Right cardiac atrium (tissue), 5 donors: ENCODE measurements around the gene CEP170B. TPM values are rescaled to one million over a fixed set of nuclear protein-coding genes. Genes with fewer than 3 reads are reported as not detected.
"Not testable (repeated sequence)": the region's sequence is repeated elsewhere in the genome, so short reads cannot be mapped to it uniquely, and the experiment has no call there.

ENCODE experiments used
- ATAC-seq, 2 donors: fragments of 200-7000 bp; cut with Tn5 transposase; one replicate each; pipeline versions ENCODE4 v1.8.0 to v1.9.1; 2020; ENCODE audit warnings: moderate library complexity in 2 of 2, mild to moderate bottlenecking in 1 of 2
- DNase-seq, 3 donors: peaks; one replicate each; pipeline ENCODE4 v3.0.0-alpha.2; 2020
- H3K27ac ChIP-seq: one replicate; pipeline ENCODE4 v1.5.1; 2013; ENCODE audit warnings: mild to moderate bottlenecking, low read length, control low read depth, moderate library complexity
- H3K27me3 ChIP-seq: one replicate; pipeline ENCODE4 v1.6.1; 2013; ENCODE audit not compliant: control insufficient read depth, insufficient read depth
- H3K4me1 ChIP-seq: one replicate; pipeline ENCODE4 v1.6.1; 2013; ENCODE audit warnings: low read length; ENCODE audit not compliant: control insufficient read depth, insufficient read depth
- H3K4me3 ChIP-seq: one replicate; pipeline ENCODE4 v1.5.1; 2013; ENCODE audit warnings: low read length, control low read depth
- H3K9me3 ChIP-seq: one replicate; pipeline ENCODE4 v1.6.1; 2013; ENCODE audit warnings: low read length; ENCODE audit not compliant: control insufficient read depth
- WGBS: extraction: QIAGEN DNeasy Blood & Tissue Kit; methylation state at CpG from one replicate; pipeline ENCODE4 v1.1.7; 2013; 5-methylcytosine and 5-hydroxymethylcytosine counted together
- intact Hi-C, 4 donors: fragments of 100-400 bp; cut with DNase I; formaldehyde crosslinking; loops; one replicate each; pipeline versions ENCODE4 v1.11.0 to v1.14.0; 2022 to 2023
- polyA plus RNA-seq: library from polyadenylated mRNA; stranded (reverse); fragments of 200-250 nt; gene quantifications from one replicate; pipeline ENCODE4 v1.2.3, GENCODE V29; 2013
- total RNA-seq, 4 donors: library from RNA; stranded (reverse); fragmentation: NEBNext Ultra II Directional; extraction: Animal tissue kit (Norgen Biotek cat#: 25700); gene quantifications; one replicate each; pipeline ENCODE4 v1.2.1, GENCODE V29; 2021
- donor health status: healthy with polysubstance abuse.
- donor health status: DM: no; HTN: yes; CAD: no.
- donor health status: DM: no; HTN: no; CAD: no.
- donor health status: DM: no; HTN: yes; CAD: no; lungs with severe emphysema.
- donor health status: DM: yes; HTN: yes; CAD: no.

The CEP170B gene
- total and polyA plus RNA-seq, 5 donors: 8.4 to 19.1 (median 11.5) TPM

DNA sequence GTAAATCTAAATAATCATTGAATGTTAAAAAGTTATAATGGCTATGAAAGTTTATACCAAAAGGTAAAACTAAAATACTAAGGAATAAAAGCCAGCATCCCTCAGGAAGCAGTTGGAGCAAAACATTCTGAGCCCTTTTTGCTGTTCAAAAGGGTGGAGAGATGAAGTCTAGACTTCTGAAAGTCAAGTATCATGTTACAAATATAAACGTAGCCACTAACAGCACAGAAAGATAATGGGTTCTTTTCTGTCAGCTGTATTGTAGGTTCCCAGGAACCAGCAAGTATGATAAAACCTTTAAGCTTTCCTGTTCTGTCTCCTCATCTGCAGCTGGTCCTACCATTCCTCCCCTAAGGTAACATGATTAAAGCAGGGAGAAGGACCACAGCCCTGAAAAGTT, 43.2 kb downstream of the CEP170B start:
- H3K27ac ChIP-seq: no peak overlapping the region
- no peaks in the 10 kb centered on the region for H3K27me3 ChIP-seq
- no peak overlapping the region for H3K4me3 ChIP-seq
- no peak for ATAC-seq
- WGBS: 4% methylated on average over 1 of the region's 1 CpG
- H3K4me1 ChIP-seq: no peaks in the 10 kb centered on the region
- DNase-seq: no peak
- intact Hi-C loops: no loop called here
- H3K9me3 ChIP-seq: peaks cover 3% of the 10 kb centered on the region

DNA sequence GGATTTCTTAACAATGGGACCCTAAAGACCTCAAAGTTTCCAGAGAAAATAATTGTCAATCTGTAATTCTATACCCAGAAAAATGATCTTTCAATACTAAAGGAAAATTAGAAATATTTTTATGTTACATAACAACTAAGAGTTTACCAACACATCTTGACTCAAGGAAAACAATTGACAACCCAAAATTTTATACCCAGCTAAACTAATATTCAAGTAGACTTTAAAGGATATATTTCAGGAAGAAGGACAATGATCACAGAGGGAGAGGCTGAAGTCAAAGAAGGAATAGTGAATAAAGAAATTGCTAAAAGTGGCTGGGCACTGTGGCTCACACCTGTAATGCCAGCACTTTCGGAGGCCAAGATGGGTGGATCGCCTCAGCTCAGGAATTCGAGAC, 47.0 kb downstream of the CEP170B start:
- Histone ChIP-seq H3K27ac (no peak overlapping the region), H3K27me3 (no peaks in the 10 kb centered on the region), H3K4me3 (no peak overlapping the region), H3K4me1 (no peaks in the 10 kb centered on the region), H3K9me3 (peaks cover 3% of the 10 kb centered on the region)
- 88% methylated on average over 3 of the region's 3 CpGs for WGBS
- ATAC-seq: no peak
- no peak for DNase-seq
- intact Hi-C loops: no loop called here

DNA sequence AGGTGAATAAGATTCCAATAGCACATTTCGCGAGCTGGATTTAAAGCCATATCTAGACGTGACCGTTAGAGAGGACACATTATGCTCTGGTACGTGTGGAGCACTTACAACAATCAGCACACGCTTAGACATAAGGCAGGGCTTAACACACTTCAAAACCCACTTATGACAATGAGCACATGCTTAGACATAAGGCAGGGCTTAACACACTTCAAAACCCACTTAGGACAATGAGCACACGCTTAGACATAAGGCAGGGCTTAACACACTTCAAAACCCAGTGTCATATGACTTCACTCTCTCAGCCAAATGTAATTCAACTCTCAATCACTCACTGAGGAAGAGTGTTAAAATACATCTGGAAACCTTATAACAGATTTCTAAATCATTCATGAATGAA, 48.4 kb downstream of the CEP170B start:
- intact Hi-C loops: no loop called here
- peaks cover 3% of the 10 kb centered on the region for H3K9me3 ChIP-seq
- H3K27ac ChIP-seq: no peak overlapping the region
- no peak for ATAC-seq
- no peak for DNase-seq
- H3K4me3 ChIP-seq: no peak overlapping the region
- 73% methylated on average over 7 of the region's 7 CpGs for WGBS
- no peaks in the 10 kb centered on the region for H3K27me3 ChIP-seq
- no peaks in the 10 kb centered on the region for H3K4me1 ChIP-seq

DNA sequence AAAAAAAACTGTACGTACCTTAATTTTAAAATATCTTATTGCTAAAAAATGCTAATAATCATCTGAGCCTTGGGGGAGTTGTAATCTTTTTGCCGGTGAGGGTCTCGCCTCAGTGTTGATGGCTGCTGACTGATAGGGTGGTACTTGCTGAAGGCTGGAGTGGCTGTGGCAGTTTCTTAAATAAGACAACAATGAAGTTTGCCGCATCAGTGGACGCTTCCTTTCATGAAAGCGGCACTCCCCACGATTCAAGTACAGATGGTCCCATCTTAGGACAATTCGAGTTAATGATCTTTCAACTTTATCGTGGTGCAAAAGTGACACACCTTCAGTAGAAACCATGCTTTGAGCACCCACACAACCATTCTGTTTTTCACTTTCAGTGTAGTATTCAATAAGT, 52.0 kb downstream of the CEP170B start:
- ATAC-seq (no peak), DNase-seq (no peak)
- Histone ChIP-seq H3K4me3 (no peak overlapping the region), H3K27me3 (no peaks in the 10 kb centered on the region), H3K4me1 (no peaks in the 10 kb centered on the region), H3K9me3 (peaks cover 3% of the 10 kb centered on the region), H3K27ac (no peak overlapping the region)
- 68% methylated on average over 9 of the region's 9 CpGs for WGBS
- intact Hi-C loops: no loop called here

DNA sequence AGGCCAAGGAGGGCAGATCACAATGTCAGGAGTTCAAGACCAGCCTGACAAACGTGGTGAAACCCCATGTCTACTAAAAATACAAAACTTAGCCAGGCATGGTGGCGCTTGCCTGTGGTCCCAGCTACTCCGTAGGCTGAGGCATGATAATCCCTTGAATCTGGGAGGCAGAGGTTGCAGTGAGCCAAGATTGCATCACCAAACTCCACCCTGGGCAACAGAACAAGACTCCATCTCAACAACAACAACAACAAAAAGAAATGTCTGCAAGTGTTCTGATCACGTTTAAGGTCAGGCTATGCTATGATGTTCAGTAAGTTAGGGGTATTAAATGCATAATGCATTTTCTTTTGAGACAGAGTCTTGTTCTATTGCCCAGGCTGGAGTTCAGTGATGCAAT, 52.9 kb downstream of the CEP170B start:
- WGBS: 64% methylated on average over 4 of the region's 4 CpGs
- Histone ChIP-seq H3K27ac (no peak overlapping the region), H3K9me3 (no peaks in the 10 kb centered on the region), H3K27me3 (no peaks in the 10 kb centered on the region), H3K4me3 (no peak overlapping the region), H3K4me1 (no peaks in the 10 kb centered on the region)
- DNase-seq (no peak), ATAC-seq (no peak)
- intact Hi-C loops: no loop called here

DNA sequence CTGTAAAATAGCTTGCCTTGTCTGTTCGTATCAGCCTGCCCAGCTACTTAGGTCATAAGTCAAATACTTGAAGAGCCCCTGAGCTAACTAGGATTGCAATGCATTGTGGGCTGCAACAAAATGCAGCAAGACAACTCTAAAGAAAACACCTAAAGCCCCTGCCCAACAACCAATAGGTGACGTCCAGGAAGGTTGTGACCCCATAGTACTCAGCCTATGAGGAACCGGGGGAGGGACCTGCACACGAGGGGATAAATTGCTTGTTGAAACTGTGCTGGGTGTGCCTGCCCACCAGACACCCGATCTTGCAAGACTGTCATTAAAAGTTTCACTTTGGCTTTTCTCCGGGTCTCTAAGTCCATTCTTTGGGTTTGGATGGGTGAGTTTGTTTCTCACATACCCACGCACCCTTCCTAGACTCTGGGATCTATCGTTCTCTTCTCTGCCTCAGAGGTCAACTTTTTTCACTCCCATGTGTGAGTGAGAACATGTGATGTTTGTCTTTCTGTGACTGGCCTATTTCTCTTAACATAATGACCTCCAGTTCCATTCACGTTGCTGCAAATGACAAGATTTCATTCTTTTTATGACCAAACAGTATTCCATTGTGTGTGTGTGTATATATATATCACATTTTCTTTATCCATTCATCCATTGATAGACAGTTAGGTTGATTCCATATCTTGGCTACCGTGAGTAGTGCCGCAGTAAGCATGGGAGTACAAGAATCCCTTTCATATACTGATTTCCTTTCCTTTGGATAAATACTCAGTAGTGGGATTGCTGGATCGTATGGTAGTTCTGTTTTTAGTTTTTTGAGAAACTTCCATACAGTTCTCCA, 54.3 kb downstream of the CEP170B start:
- H3K27me3 ChIP-seq, ATAC-seq, intact Hi-C loops, DNase-seq, H3K9me3 ChIP-seq, H3K4me1 ChIP-seq, H3K4me3 ChIP-seq, H3K27ac ChIP-seq: not testable (repeated sequence)
- 70% methylated on average over 12 of the region's 12 CpGs for WGBS

DNA sequence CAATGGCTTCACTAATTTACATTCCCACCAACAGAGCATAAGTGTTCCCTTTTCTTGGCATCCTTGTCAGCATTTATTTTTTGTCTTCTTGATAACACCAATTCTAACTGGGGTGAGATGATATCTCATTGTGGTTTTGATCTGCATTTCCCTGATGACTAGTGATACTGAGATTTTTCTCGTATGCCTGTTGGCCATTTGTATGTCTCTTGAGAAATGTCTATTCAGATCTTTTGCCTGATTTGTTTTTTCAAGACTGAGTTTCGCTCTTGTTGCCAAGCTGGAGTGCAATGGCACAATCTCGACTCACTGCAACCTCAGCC, 54.9 kb downstream of the CEP170B start:
- no peak for DNase-seq
- no peak overlapping the region for H3K27ac ChIP-seq
- no peaks in the 10 kb centered on the region for H3K27me3 ChIP-seq
- H3K4me3 ChIP-seq: no peak overlapping the region
- intact Hi-C loops: no loop called here
- H3K9me3 ChIP-seq: no peaks in the 10 kb centered on the region
- H3K4me1 ChIP-seq: no peaks in the 10 kb centered on the region
- ATAC-seq: no peak
- 55% methylated on average over 3 of the region's 3 CpGs for WGBS

DNA sequence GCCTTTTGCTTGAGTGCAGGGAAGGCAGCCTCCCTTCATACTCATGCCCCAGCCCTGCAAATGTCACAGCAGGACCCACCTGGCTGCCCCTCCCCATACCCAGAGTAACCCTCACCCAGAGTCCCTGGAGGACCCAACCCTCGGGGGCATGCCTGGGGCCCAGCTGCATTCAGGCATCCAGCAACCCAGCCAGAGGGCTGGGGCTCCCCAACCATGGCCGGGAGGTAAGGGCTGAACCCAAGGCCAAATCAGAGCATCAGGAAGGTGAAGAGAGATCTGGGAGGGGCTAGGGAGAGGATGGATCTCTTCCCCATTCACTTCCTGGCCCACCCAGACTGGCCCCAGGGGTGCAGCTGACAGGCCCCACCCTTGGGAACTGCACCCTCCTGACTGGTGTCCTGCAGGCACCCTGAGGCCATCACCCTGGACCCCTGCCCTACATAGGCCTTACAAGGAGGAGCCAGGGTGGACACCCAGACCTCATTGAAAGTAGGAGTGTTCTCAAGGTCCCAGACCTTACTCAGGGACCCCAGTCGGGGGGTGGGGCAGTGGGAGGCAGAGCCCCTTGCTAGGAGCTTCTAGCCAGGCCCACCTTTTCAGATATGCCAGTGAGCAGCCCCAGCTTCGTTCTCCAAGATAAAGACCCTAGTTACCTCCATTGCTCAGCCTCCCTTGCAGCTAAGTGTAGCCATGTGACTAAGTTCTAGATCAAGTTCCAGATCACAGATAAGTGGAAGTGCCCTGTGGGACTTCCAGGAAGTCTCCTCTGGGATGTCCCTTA, 58.8 kb downstream of the CEP170B start:
- ATAC-seq (no peak), DNase-seq (no peak)
- H3K27ac ChIP-seq: no peak overlapping the region
- H3K27me3 ChIP-seq: no peaks in the 10 kb centered on the region
- WGBS: 91% methylated on average over 4 of the region's 4 CpGs
- intact Hi-C loops: no loop called here
- H3K9me3 ChIP-seq: no peaks in the 10 kb centered on the region
- H3K4me1 ChIP-seq: no peaks in the 10 kb centered on the region
- no peak overlapping the region for H3K4me3 ChIP-seq

DNA sequence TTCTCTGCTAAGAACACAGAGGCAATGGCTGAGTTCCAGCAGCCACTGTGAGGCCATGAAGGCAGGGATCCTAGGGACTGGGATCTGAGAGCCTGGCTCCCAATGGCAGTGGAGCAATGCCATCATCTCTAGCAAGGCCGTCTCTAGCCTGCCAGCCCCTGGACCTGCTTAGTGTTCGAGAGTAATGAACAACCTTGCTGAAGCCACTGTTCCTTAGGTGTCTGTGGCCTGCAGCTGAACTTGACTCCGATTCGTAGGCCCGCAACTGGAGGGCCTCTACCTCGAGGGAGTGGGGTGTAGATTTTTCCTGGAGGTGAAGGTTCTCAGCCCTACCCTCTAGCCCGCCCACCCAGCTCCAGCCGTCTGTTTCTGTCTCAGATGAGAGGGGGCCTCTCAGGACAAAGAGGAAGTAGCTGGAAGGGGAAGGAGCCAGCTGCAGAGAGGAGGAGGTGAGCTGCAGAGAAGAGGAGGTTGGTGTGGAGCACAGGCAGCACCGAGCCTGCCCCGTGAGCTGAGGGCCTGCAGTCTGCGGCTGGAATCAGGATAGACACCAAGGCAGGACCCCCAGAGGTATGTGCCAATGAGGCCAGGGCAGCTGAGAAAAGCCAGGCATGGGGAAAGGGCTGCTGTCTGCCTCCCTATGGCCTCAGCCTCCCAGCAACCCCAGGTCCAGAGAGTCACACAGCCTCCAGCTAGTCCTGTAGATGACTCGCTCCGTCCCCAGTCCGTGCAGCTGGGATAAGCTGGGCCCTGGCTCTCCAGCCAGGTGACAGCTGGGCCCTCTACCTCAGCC, 59.5 kb downstream of the CEP170B start, which contains the start of gene PLD4:
Gene PLD4, plus strand, starts transcription at position 459 of the 793 bp plus-strand sequence. CDS start 2,262 bp downstream, outside the sequence.
- Histone ChIP-seq H3K9me3 (no peaks in the 10 kb centered on the region), H3K4me3 (no peak within 1 kb of the TSS), H3K27ac (no peak within 1 kb of the TSS), H3K27me3 (no peaks in the 10 kb centered on the region), H3K4me1 (no peaks in the 10 kb centered on the region)
- no peak for DNase-seq
- 77% methylated on average over 14 of the region's 14 CpGs for WGBS
- intact Hi-C loops: no loop called here
- no peak for ATAC-seq

DNA sequence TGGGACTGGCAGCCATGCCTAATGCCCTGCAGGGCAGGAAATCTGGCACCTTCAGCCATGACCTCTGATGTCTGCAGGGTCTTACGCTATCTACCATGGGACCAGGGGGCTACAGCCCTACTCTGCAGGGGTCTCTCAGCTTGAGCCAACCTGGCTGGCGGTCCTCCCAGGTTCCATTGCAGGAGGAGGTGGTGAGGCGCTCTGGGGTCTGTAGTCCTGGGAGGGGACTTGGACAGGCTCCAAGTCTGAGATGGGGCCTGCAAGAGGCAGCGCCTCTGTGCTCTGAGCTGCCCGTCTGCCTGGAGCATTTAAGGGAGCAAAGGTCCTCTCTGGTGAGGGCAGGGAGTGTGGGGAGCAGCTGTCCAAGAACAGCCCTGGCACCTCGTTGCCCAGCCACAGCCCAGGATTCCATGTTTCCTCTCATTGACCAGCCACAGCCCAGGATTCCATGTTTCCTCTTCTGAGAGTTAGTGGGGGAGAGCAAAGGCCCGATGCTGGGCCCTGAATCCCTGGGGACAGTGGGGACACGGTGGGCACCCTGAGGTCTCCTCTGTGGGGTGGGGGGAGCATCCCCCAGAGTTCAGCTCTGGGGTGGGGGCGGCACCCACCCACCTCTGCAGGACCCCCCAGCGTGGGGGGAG, 60.3 kb downstream of the CEP170B start:
- Histone ChIP-seq H3K27me3 (no peaks in the 10 kb centered on the region), H3K4me1 (no peaks in the 10 kb centered on the region), H3K9me3 (no peaks in the 10 kb centered on the region), H3K4me3 (no peak overlapping the region), H3K27ac (no peak overlapping the region)
- ATAC-seq (no peak), DNase-seq (no peak)
- intact Hi-C loops: no loop called here
- 73% methylated on average over 10 of the region's 10 CpGs for WGBS
